Gastroesophageal sphincter (tissue), 3 donors: ENCODE data around the gene CYTH3.

Source experiments
- EP300 ChIP-seq: sonication (generic); formaldehyde crosslinking; IDR thresholded peaks from one replicate; pipeline ENCODE4 v1.6.1; 2017; ENCODE audit warnings: antibody characterized with exemption, mild to moderate bottlenecking
- POLR2A ChIP-seq, 2 donors: fragments of 450-650 bp; IDR thresholded peaks; one replicate each; pipeline ENCODE4 v1.6.1; 2017; ENCODE audit warnings: antibody characterized with exemption in 2 of 2, mild to moderate bottlenecking in 2 of 2, moderate library complexity in 1 of 2
- POLR2AphosphoS5 ChIP-seq: sonication (generic); formaldehyde crosslinking; IDR thresholded peaks from one replicate; pipeline ENCODE4 v1.6.1; 2017; ENCODE audit warnings: antibody characterized with exemption
- TF ChIP-seq, protein P1 (sequence below), 4 experiments: fragments of 200-600 bp in 2 of 4; fragments of 450-650 bp in 2 of 4; sonication (generic) in 1 of 4; IDR thresholded peaks; one replicate each; pipeline ENCODE4 v1.5.1; 2017 to 2019; ENCODE audit warnings: antibody characterized with exemption in 4 of 4, mild to moderate bottlenecking in 2 of 4, moderate library complexity in 2 of 4

DNA sequence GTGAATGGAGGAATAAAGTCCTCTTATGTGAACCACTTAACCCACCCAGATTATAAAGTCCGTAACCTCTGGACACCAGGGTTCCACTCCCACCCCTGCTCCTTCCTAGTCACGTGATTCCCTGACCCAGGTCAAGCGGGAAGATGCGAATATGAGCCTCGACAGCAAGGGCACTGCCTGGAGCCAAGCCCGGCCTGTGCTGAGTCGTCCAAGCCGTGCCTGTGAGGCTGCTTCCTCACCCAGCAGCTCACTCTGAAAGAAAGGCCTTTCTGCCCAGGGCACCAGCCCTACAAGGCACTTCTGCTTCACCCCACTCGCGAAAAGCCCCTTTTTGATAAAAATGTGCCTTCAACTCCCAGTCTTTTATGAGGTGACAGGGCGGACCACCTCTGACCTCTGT is 85.8 kb downstream of the CYTH3 start:
- no peak for TF ChIP-seq POLR2A (IDR thresholded peaks at IDR 0.05)
- TF ChIP-seq, protein P1, sequence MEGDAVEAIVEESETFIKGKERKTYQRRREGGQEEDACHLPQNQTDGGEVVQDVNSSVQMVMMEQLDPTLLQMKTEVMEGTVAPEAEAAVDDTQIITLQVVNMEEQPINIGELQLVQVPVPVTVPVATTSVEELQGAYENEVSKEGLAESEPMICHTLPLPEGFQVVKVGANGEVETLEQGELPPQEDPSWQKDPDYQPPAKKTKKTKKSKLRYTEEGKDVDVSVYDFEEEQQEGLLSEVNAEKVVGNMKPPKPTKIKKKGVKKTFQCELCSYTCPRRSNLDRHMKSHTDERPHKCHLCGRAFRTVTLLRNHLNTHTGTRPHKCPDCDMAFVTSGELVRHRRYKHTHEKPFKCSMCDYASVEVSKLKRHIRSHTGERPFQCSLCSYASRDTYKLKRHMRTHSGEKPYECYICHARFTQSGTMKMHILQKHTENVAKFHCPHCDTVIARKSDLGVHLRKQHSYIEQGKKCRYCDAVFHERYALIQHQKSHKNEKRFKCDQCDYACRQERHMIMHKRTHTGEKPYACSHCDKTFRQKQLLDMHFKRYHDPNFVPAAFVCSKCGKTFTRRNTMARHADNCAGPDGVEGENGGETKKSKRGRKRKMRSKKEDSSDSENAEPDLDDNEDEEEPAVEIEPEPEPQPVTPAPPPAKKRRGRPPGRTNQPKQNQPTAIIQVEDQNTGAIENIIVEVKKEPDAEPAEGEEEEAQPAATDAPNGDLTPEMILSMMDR (IDR thresholded peaks at IDR 0.05): no peak
- no peak for TF ChIP-seq POLR2AphosphoS5
- TF ChIP-seq EP300: no peak
